Testis (tissue), 3 donors: ENCODE measurements around the gene MYO15B. TPM values are rescaled to one million over a fixed set of nuclear protein-coding genes. Genes with fewer than 3 reads are reported as not detected.

Experiments
- DNase-seq: peaks from one replicate; pipeline ENCODE4 v3.0.0-alpha.2; 2019
- H3K27ac ChIP-seq, 2 donors: fragments of 200-600 bp; sonication (generic); one replicate each; pipeline ENCODE4 v1.5.1; 2019
- H3K27me3 ChIP-seq: fragments of 200-600 bp; sonication (generic); one replicate; pipeline ENCODE4 v1.5.1; 2019
- H3K36me3 ChIP-seq: fragments of 200-600 bp; sonication (generic); one replicate; pipeline ENCODE4 v1.5.1; 2017; ENCODE audit warnings: low read depth; ENCODE audit errors: missing control alignments
- H3K4me1 ChIP-seq: fragments of 200-600 bp; sonication (generic); one replicate; pipeline ENCODE4 v1.5.1; 2019
- H3K4me3 ChIP-seq, 2 donors: fragments of 200-600 bp; sonication (generic); one replicate each; pipeline ENCODE4 v1.5.1; 2017 to 2019
- H3K9me3 ChIP-seq: fragments of 200-600 bp; sonication (generic); one replicate; pipeline ENCODE4 v1.5.1; 2017
- CTCF ChIP-seq, 3 experiments: fragments of 450-650 bp in 2 of 3; fragments of 200-600 bp in 1 of 3; sonication (generic) in 1 of 3; IDR thresholded peaks; one replicate each; pipeline ENCODE4 v1.5.1; 2016 to 2019; ENCODE audit warnings: antibody characterized with exemption in 3 of 3, mild to moderate bottlenecking in 2 of 3, moderate library complexity in 1 of 3
- POLR2A ChIP-seq: fragments of 450-650 bp; IDR thresholded peaks from one replicate; pipeline ENCODE4 v1.6.1; 2017; ENCODE audit warnings: antibody characterized with exemption, mild to moderate bottlenecking, moderate library complexity
- WGBS, 2 donors: methylation state at CpG; one replicate each; pipeline ENCODE4 v1.1.5; 2018; 5-methylcytosine and 5-hydroxymethylcytosine counted together
- intact Hi-C: fragments of 100-400 bp; cut with DNase I; formaldehyde crosslinking; loops from one replicate; pipeline ENCODE4 v1.15.1; 2023; ENCODE audit warnings: low total_unique reads
- polyA plus RNA-seq: library from polyadenylated mRNA; stranded (reverse); fragments of 350-450 nt; fragmentation: Illumina TruSeq; extraction: RNeasy Lipid Tissue Mini Kit (QIAGEN cat#74804); gene quantifications from one replicate; pipeline ENCODE4 v1.2.3, GENCODE V29; 2014; ENCODE audit warnings: low read depth, low replicate concordance; ENCODE audit not compliant: insufficient read depth
- total RNA-seq, 2 donors: library from RNA; depleted of rRNA; stranded (reverse); fragments of >200 nt; gene quantifications; one replicate each; pipeline ENCODE4 v1.2.3, GENCODE V29; 2016

MYO15B gene
- total and polyA plus RNA-seq, 3 donors from 2014 or later: 70.4 to 142 (median 139) TPM

- H3K27ac ChIP-seq: no peak overlapping the region
- H3K4me3 ChIP-seq: no peak overlapping the region
- no peaks in the 10 kb centered on the region for H3K27me3 ChIP-seq
- H3K4me1 ChIP-seq: peaks cover 41% of the 10 kb centered on the region
- H3K36me3 ChIP-seq: no peaks in the 10 kb centered on the region
- intact Hi-C loops: no loop called here
- no peaks in the 10 kb centered on the region for H3K9me3 ChIP-seq
- no peak for DNase-seq
- no peak for TF ChIP-seq POLR2A
- TF ChIP-seq CTCF (IDR thresholded peaks at IDR 0.05): no peak
- WGBS, 2 donors: 73 to 80% methylated on average over 11 to 20 of the region's 20 CpGs
Measured at GRCh38 chr17:75634754-75635609, 47.4 kb downstream of the MYO15B start.

- no peak for TF ChIP-seq POLR2A
- no peak for TF ChIP-seq CTCF (IDR thresholded peaks at IDR 0.05)
- Histone ChIP-seq H3K36me3 (no peaks in the 10 kb centered on the region), H3K4me3 (no peak overlapping the region), H3K27me3 (no peaks in the 10 kb centered on the region), H3K9me3 (no peaks in the 10 kb centered on the region), H3K4me1 (peaks cover 41% of the 10 kb centered on the region), H3K27ac (peak overlapping the region in 1 of 2 donors; percentile 19)
- 62 to 85% methylated on average over 14 to 16 of the region's 16 CpGs for WGBS, 2 donors
- peak; percentile 70 for DNase-seq
- intact Hi-C loops: no loop called here
Measured at GRCh38 chr17:75635610-75636202, 48.1 kb downstream of the MYO15B start.

GRCh38 chr17:75636381-75637142 lies 49.0 kb downstream of the MYO15B start:
- Histone ChIP-seq H3K36me3 (no peaks in the 10 kb centered on the region), H3K27me3 (no peaks in the 10 kb centered on the region), H3K27ac (peak overlapping the region in 1 of 2 donors; percentile 19), H3K9me3 (no peaks in the 10 kb centered on the region), H3K4me3 (no peak overlapping the region), H3K4me1 (peaks cover 41% of the 10 kb centered on the region)
- intact Hi-C loops: no loop called here
- WGBS, 2 donors: 90 to 91% methylated on average over 18 to 19 of the region's 19 CpGs
- TF ChIP-seq POLR2A: no peak
- TF ChIP-seq CTCF (IDR thresholded peaks at IDR 0.05): no peak
- no peak for DNase-seq

GRCh38 chr17:75637143-75637538 lies 49.5 kb downstream of the MYO15B start:
- WGBS, 2 donors: 79 to 84% methylated on average over 13 of the region's 13 CpGs
- DNase-seq: peak; percentile 67
- Histone ChIP-seq H3K4me1 (peaks cover 41% of the 10 kb centered on the region), H3K4me3 (no peak overlapping the region), H3K27ac (no peak overlapping the region), H3K36me3 (no peaks in the 10 kb centered on the region), H3K9me3 (no peaks in the 10 kb centered on the region), H3K27me3 (no peaks in the 10 kb centered on the region)
- TF ChIP-seq CTCF (IDR thresholded peaks at IDR 0.05) (no peak), POLR2A (no peak)
- intact Hi-C loops: no loop called here
